Stimulated activated naive CD8-positive, alpha-beta T cell treated with anti-CD3 and anti-CD28 coated beads, Interleukin-15, amount 100 ng/mL, for 72 hours (primary cell): ENCODE measurements around the gene GLRA1.
"Not testable (repeated sequence)": the region's sequence is repeated elsewhere in the genome, so short reads cannot be mapped to it uniquely, and the experiment has no call there.

ENCODE experiments used
- ATAC-seq: fragments of 150-1000 bp; cut with Tn5 transposase; 2 replicates; pipeline ENCODE4 v1.10.0; 2021; ENCODE audit warnings: mild to moderate bottlenecking, moderate library complexity
- DNase-seq, 2 donors: peaks; one replicate each; pipeline ENCODE4 v3.0.0; 2021 to 2022
- H3K27ac Mint-ChIP-seq, 2 donors: one replicate each; pipeline ENCODE4 v1.8.0; 2022; ENCODE audit warnings: mild to moderate bottlenecking in 2 of 2, mixed read lengths in 2 of 2, moderate library complexity in 2 of 2
- H3K27me3 Mint-ChIP-seq: one replicate; pipeline ENCODE4 v1.8.0; 2022; ENCODE audit warnings: mixed read lengths
- H3K4me1 Mint-ChIP-seq: one replicate; pipeline ENCODE4 v1.8.0; 2022; ENCODE audit warnings: mild to moderate bottlenecking, mixed read lengths
- H3K4me3 Mint-ChIP-seq, 2 donors: one replicate each; pipeline ENCODE4 v1.8.0; 2022; ENCODE audit warnings: mild to moderate bottlenecking in 2 of 2, mixed read lengths in 2 of 2, moderate library complexity in 1 of 2
- H3K9me3 Mint-ChIP-seq, 2 donors: one replicate each; pipeline ENCODE4 v1.8.0; 2022; ENCODE audit warnings: mixed read lengths in 2 of 2

Gene GLRA1

GRCh38 chr5:151793358-151793757 is 131.3 kb downstream of the GLRA1 start:
- ATAC-seq (no peak), DNase-seq (no peak)
- Mint-ChIP-seq H3K27ac (no peak overlapping the region), H3K4me1 (peaks cover 23% of the 10 kb centered on the region), H3K27me3 (no peaks in the 10 kb centered on the region), H3K9me3 (no peaks in the 10 kb centered on the region), H3K4me3 (no peak overlapping the region)

- DNase-seq (no peak), ATAC-seq (no peak)
- H3K9me3 Mint-ChIP-seq: no peaks in the 10 kb centered on the region
- no peak overlapping the region for H3K27ac Mint-ChIP-seq
- H3K4me1 Mint-ChIP-seq: peaks cover 21% of the 10 kb centered on the region
- no peak overlapping the region for H3K4me3 Mint-ChIP-seq
- H3K27me3 Mint-ChIP-seq: no peaks in the 10 kb centered on the region
Observed at GRCh38 chr5:151787817-151788216, 136.8 kb downstream of the GLRA1 start.

GRCh38 chr5:151786468-151786867 is 138.2 kb downstream of the GLRA1 start:
- Mint-ChIP-seq H3K27ac (peak overlapping the region in 1 of 2 donors; percentile 83), H3K9me3 (no peaks in the 10 kb centered on the region), H3K4me1 (peaks cover 34% of the 10 kb centered on the region), H3K4me3 (no peak overlapping the region), H3K27me3 (no peaks in the 10 kb centered on the region)
- DNase-seq (no peak), ATAC-seq (no peak)

GRCh38 chr5:151784141-151784540 is 140.5 kb downstream of the GLRA1 start:
- Mint-ChIP-seq H3K27me3 (no peaks in the 10 kb centered on the region), H3K4me1 (peaks cover 55% of the 10 kb centered on the region), H3K27ac (peak overlapping the region; percentile 27 to 40), H3K9me3 (no peaks in the 10 kb centered on the region), H3K4me3 (peak overlapping the region in 1 of 2 donors; percentile 22)
- ATAC-seq (no peak), DNase-seq (no peak)

GRCh38 chr5:151783664-151784063 is 141.0 kb downstream of the GLRA1 start:
- not testable (repeated sequence) for ATAC-seq, H3K27me3 Mint-ChIP-seq, H3K4me3 Mint-ChIP-seq, DNase-seq, H3K27ac Mint-ChIP-seq, H3K9me3 Mint-ChIP-seq
- H3K4me1 Mint-ChIP-seq: peaks cover 59% of the 10 kb centered on the region

GRCh38 chr5:151781201-151781600 is 143.4 kb downstream of the GLRA1 start:
- H3K4me3 Mint-ChIP-seq: peak overlapping the region in 1 of 2 donors; percentile 21
- peaks cover 84% of the 10 kb centered on the region for H3K4me1 Mint-ChIP-seq
- no peak for DNase-seq
- no peaks in the 10 kb centered on the region for H3K27me3 Mint-ChIP-seq
- no peak overlapping the region for H3K27ac Mint-ChIP-seq
- no peak for ATAC-seq
- H3K9me3 Mint-ChIP-seq: no peaks in the 10 kb centered on the region

- H3K27me3 Mint-ChIP-seq: no peaks in the 10 kb centered on the region
- peak overlapping the region in 1 of 2 donors; percentile 80 for H3K27ac Mint-ChIP-seq
- ATAC-seq (no peak), DNase-seq (no peak)
- H3K4me3 Mint-ChIP-seq: peak overlapping the region in 1 of 2 donors; percentile 37
- peaks cover 86% of the 10 kb centered on the region for H3K4me1 Mint-ChIP-seq
- no peaks in the 10 kb centered on the region for H3K9me3 Mint-ChIP-seq
Observed at GRCh38 chr5:151780348-151780747, 144.3 kb downstream of the GLRA1 start.

GRCh38 chr5:151779531-151780125 is 145.0 kb downstream of the GLRA1 start:
- H3K4me3 Mint-ChIP-seq: peak overlapping the region; percentile 9 to 17
- DNase-seq (no peak), ATAC-seq (no peak)
- H3K27me3 Mint-ChIP-seq: no peaks in the 10 kb centered on the region
- H3K4me1 Mint-ChIP-seq: peaks cover 87% of the 10 kb centered on the region
- H3K9me3 Mint-ChIP-seq: no peaks in the 10 kb centered on the region
- H3K27ac Mint-ChIP-seq: peak overlapping the region in 1 of 2 donors; percentile 9

- Mint-ChIP-seq H3K4me3 (peak overlapping the region; percentile 71 to 97), H3K27ac (peak overlapping the region in 1 of 2 donors; percentile 44), H3K4me1 (peaks cover 71% of the 10 kb centered on the region), H3K9me3 (no peaks in the 10 kb centered on the region), H3K27me3 (no peaks in the 10 kb centered on the region)
- ATAC-seq (no peak), DNase-seq (no peak)
Observed at GRCh38 chr5:151775025-151775606, 149.5 kb downstream of the GLRA1 start.

GRCh38 chr5:151773951-151774350 is 150.7 kb downstream of the GLRA1 start:
- H3K4me3 Mint-ChIP-seq: peak overlapping the region; percentile 97 to 98
- H3K27ac Mint-ChIP-seq: no peak overlapping the region
- DNase-seq (no peak), ATAC-seq (no peak)
- H3K27me3 Mint-ChIP-seq: no peaks in the 10 kb centered on the region
- H3K9me3 Mint-ChIP-seq: no peaks in the 10 kb centered on the region
- H3K4me1 Mint-ChIP-seq: peaks cover 62% of the 10 kb centered on the region

GRCh38 chr5:151772846-151773561 is 151.6 kb downstream of the GLRA1 start:
- ATAC-seq (no peak), DNase-seq (no peak)
- H3K4me3 Mint-ChIP-seq: peak overlapping the region; percentile 97 to 98
- peaks cover 52% of the 10 kb centered on the region for H3K4me1 Mint-ChIP-seq
- peak overlapping the region; percentile 95 to 96 for H3K27ac Mint-ChIP-seq
- no peaks in the 10 kb centered on the region for H3K9me3 Mint-ChIP-seq
- no peaks in the 10 kb centered on the region for H3K27me3 Mint-ChIP-seq
